Measurements from ENCODE around the gene GALNTL6. TPM values are rescaled to one million over a fixed set of nuclear protein-coding genes. Genes with fewer than 3 reads are reported as not detected.

The GALNTL6 gene
- polyA plus RNA-seq, 1 donor from 2014 or later = 14.9 TPM

GRCh38 chr4:172786039-172786792, 973.0 kb downstream of the GALNTL6 start:
- H4K20me1 ChIP-seq (ENCODE audit: insufficient read depth) = no peaks in the 10 kb centered on the region
- H3K27ac ChIP-seq (ENCODE audit: low read length) = no peak overlapping the region
- TF ChIP-seq SMC3 (conservative IDR thresholded peaks at IDR 0.05; ENCODE audit: poor library complexity) (no peak), EZH2 (IDR thresholded peaks at IDR 0.05; ENCODE audit: borderline replicate concordance, insufficient read depth, low read length, poor library complexity, severe bottlenecking) (no peak), RAD21 (conservative IDR thresholded peaks at IDR 0.05) (no peak), MXI1 (conservative IDR thresholded peaks at IDR 0.05; ENCODE audit: poor library complexity, severe bottlenecking) (no peak), POLR2AphosphoS5 (IDR thresholded peaks at IDR 0.05) (no peak), TAF1 (IDR thresholded peaks at IDR 0.05; ENCODE audit: low read depth) (no peak), EP300 (conservative IDR thresholded peaks at IDR 0.05; ENCODE audit: poor library complexity, severe bottlenecking) (no peak), CTCF (IDR thresholded peaks at IDR 0.05; ENCODE audit: poor library complexity, severe bottlenecking) (no peak)
- TF ChIP-seq, protein P1, sequence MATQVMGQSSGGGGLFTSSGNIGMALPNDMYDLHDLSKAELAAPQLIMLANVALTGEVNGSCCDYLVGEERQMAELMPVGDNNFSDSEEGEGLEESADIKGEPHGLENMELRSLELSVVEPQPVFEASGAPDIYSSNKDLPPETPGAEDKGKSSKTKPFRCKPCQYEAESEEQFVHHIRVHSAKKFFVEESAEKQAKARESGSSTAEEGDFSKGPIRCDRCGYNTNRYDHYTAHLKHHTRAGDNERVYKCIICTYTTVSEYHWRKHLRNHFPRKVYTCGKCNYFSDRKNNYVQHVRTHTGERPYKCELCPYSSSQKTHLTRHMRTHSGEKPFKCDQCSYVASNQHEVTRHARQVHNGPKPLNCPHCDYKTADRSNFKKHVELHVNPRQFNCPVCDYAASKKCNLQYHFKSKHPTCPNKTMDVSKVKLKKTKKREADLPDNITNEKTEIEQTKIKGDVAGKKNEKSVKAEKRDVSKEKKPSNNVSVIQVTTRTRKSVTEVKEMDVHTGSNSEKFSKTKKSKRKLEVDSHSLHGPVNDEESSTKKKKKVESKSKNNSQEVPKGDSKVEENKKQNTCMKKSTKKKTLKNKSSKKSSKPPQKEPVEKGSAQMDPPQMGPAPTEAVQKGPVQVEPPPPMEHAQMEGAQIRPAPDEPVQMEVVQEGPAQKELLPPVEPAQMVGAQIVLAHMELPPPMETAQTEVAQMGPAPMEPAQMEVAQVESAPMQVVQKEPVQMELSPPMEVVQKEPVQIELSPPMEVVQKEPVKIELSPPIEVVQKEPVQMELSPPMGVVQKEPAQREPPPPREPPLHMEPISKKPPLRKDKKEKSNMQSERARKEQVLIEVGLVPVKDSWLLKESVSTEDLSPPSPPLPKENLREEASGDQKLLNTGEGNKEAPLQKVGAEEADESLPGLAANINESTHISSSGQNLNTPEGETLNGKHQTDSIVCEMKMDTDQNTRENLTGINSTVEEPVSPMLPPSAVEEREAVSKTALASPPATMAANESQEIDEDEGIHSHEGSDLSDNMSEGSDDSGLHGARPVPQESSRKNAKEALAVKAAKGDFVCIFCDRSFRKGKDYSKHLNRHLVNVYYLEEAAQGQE (IDR thresholded peaks at IDR 0.05; ENCODE audit: borderline replicate concordance) = no peak
- no peak overlapping the region for H3K4me2 ChIP-seq (ENCODE audit: low read length)
- no peaks in the 10 kb centered on the region for H3K9me2 ChIP-seq (ENCODE audit: insufficient read depth, low read length)
- H2AFZ ChIP-seq (ENCODE audit: low read depth, low read length) = no peak overlapping the region
- H3K9me3 ChIP-seq (ENCODE audit: low read length) = no peaks in the 10 kb centered on the region
- H3K4me3 ChIP-seq (ENCODE audit: low read length) = no peak overlapping the region
- H3K27me3 ChIP-seq (ENCODE audit: insufficient read depth, low read depth, low read length) = no peaks in the 10 kb centered on the region
- H3F3A ChIP-seq (ENCODE audit: insufficient read depth, low read length, poor library complexity, severe bottlenecking) = peaks cover under 1% of the 10 kb centered on the region
- H3K36me3 ChIP-seq (ENCODE audit: insufficient read depth, low read length) = no peaks in the 10 kb centered on the region
- no peaks in the 10 kb centered on the region for H3K79me2 ChIP-seq (replicated peaks; ENCODE audit: insufficient read depth, low read length)
- H3K9ac ChIP-seq (ENCODE audit: low read length) = no peak overlapping the region

- Histone ChIP-seq H3F3A (ENCODE audit: insufficient read depth, low read length, poor library complexity, severe bottlenecking) (no peaks in the 10 kb centered on the region), H3K9ac (ENCODE audit: low read length) (no peak overlapping the region), H3K4me3 (ENCODE audit: low read length) (no peak overlapping the region), H3K9me3 (ENCODE audit: low read length) (no peaks in the 10 kb centered on the region), H4K20me1 (ENCODE audit: insufficient read depth) (no peaks in the 10 kb centered on the region), H2AFZ (ENCODE audit: low read depth, low read length) (no peak overlapping the region), H3K27ac (ENCODE audit: low read length) (no peak overlapping the region), H3K27me3 (ENCODE audit: insufficient read depth, low read depth, low read length) (no peaks in the 10 kb centered on the region), H3K79me2 (replicated peaks; ENCODE audit: insufficient read depth, low read length) (no peaks in the 10 kb centered on the region), H3K4me2 (ENCODE audit: low read length) (no peak overlapping the region), H3K36me3 (ENCODE audit: insufficient read depth, low read length) (no peaks in the 10 kb centered on the region), H3K9me2 (ENCODE audit: insufficient read depth, low read length) (no peaks in the 10 kb centered on the region)
- TF ChIP-seq RAD21 (conservative IDR thresholded peaks at IDR 0.05) = no peak
- TF ChIP-seq EZH2 (IDR thresholded peaks at IDR 0.05; ENCODE audit: borderline replicate concordance, insufficient read depth, low read length, poor library complexity, severe bottlenecking) = no peak
- TF ChIP-seq, protein P1 (IDR thresholded peaks at IDR 0.05; ENCODE audit: borderline replicate concordance) = no peak
- TF ChIP-seq CTCF (IDR thresholded peaks at IDR 0.05; ENCODE audit: poor library complexity, severe bottlenecking) = no peak
Measured at GRCh38 chr4:172787111-172787510, 973.9 kb downstream of the GALNTL6 start.
